Tibial nerve (tissue), 3 donors: ENCODE data around the gene PIK3C2B.

Source experiments
- POLR2A ChIP-seq, 2 donors: fragments of 450-650 bp; IDR thresholded peaks; one replicate each; pipeline ENCODE4 v1.6.1; 2017; ENCODE audit warnings: antibody characterized with exemption in 2 of 2, mild to moderate bottlenecking in 2 of 2, moderate library complexity in 2 of 2
- TF ChIP-seq, protein P1 (sequence below), 5 experiments: fragments of 200-600 bp in 3 of 5; fragments of 450-650 bp in 2 of 5; sonication (generic) in 3 of 5; IDR thresholded peaks; one replicate each; pipeline ENCODE4 v1.5.1; 2016 to 2019; ENCODE audit warnings: antibody characterized with exemption in 5 of 5, mild to moderate bottlenecking in 3 of 5, moderate library complexity in 2 of 5

DNA sequence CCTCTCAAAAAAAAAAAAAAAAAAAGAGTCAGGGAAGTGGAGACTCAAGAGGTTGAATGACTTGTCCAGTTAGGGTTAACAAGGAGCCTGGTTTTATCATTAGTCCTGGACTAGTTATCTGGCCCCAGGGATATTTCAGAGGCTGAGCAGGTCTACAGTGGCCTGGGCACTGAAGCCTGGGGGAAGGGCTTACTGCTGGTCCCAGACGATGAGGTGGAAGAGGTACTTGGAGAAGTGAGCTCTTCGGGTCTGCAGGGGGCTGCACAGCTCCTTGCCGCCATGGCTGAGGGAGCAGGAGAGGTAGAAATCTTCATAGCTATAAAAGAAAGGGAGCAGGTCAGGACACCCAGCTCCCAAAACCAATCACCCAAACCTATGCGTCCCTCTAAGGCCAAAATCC is 40.1 kb downstream of the PIK3C2B start:
- TF ChIP-seq, protein P1, sequence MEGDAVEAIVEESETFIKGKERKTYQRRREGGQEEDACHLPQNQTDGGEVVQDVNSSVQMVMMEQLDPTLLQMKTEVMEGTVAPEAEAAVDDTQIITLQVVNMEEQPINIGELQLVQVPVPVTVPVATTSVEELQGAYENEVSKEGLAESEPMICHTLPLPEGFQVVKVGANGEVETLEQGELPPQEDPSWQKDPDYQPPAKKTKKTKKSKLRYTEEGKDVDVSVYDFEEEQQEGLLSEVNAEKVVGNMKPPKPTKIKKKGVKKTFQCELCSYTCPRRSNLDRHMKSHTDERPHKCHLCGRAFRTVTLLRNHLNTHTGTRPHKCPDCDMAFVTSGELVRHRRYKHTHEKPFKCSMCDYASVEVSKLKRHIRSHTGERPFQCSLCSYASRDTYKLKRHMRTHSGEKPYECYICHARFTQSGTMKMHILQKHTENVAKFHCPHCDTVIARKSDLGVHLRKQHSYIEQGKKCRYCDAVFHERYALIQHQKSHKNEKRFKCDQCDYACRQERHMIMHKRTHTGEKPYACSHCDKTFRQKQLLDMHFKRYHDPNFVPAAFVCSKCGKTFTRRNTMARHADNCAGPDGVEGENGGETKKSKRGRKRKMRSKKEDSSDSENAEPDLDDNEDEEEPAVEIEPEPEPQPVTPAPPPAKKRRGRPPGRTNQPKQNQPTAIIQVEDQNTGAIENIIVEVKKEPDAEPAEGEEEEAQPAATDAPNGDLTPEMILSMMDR (IDR thresholded peaks at IDR 0.05), result no peak
- TF ChIP-seq POLR2A (IDR thresholded peaks at IDR 0.05), result no peak
